HG02571 (cell line): Measurements from ENCODE around the gene KRT32.

Source experiments
- ATAC-seq: cut with Tn5 transposase; IDR thresholded peaks from one replicate; pipeline ENCODE4 v1.9.1; 2021; ENCODE audit warnings: mild to moderate bottlenecking, moderate library complexity; ENCODE audit not compliant: unreplicated experiment

The KRT32 gene

DNA sequence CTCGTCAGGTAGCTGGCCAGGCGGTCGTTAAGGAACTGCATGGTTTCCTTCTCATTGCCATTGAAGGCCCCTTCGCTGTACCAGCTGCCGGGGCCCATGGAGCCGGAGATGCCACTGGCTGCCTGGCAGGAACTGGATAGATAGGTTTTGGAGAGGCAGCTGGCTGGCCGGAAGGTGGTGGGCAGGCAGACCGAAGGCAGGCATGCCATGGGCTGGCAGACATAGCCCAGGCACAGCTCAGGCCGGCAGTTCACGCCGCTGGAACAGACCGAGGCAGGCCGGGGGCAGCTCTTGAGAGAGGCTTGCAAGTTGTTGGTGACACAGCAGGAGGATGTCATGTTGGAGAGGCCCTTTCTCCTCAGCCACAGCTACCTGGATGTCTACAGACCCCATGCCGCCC, at the start of gene KRT32:
KRT32 (minus strand) TSS at position 399 of the 400 bp plus-strand sequence; CDS start at position 338, 61 bp downstream.
- no peak for ATAC-seq

DNA sequence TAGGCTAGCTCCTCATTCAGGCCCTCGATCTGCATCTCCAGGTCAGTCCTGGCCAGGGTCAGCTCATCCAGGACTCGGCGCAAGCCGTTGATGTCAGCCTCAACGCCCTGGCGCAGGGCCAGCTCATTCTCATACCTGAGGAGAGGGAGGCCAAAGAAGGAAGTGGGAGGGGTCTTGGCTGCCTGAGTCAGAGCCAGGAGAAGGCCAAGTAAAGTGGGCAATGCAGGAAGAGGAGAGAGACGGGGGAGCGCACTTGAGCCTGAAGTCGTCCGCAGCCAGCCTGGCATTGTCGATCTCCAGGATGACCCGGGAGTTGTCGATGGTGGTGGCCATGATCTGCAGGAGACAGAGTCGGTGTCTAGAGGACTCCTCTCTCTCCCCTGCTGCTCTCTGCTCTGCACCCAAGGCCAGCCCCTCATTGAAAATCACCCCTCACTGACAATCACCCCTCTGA, 49.7 kb upstream of the KRT32 start:
- ATAC-seq: no peak

- ATAC-seq: no peak
Measured at GRCh38 chr17:41516147-41516829, 49.1 kb upstream of the KRT32 start.

DNA sequence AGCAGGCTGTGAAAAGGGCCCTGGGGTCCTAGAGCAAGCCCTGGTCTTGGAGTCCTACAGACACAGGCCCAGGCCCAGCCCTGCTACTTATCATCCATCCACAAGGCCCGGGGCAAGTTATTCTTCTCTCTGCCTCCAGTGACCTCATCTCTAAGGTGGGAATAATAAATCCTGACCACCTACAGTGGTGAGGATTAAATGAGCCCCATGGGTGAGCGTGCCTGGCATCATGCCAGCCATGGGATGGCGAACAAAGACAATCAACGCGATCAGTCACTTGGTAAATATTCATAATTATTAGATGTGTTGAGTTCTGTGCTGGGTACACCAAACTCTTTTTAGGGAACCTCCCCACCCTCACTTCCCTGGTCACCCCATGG, 46.0 kb upstream of the KRT32 start:
- no peak for ATAC-seq

DNA sequence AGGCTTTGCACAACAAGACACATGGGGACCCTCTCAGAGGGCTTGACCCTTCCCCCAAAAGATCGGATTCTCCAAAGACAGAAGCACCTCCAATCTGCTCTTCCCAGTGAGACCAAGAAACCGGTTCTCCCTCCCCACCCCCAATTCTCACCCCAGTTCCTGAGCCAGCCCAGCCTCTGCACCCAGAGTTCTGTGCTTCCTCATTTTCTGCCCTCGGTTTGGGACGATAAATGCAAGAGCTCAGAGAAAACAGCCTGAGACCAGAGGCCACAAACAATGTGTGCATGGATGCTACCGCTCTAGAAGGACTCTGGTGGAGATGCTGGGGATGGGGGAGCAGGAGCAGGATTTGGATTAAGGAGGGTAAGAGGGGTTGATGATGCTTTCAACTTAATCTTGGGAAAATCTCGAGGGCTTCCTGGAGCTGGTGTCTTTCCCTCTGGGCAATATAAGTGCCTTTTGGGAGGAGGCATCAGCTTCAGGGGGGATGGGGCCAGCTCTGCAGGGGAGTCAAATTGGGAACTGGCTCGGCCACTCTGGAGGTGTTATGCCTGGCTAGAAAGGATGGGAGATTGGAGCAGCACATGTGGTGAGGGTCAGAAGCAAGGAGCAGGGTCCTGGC, 45.5 kb upstream of the KRT32 start:
- ATAC-seq: no peak

- ATAC-seq: no peak
Measured at GRCh38 chr17:41511716-41512115, 44.5 kb upstream of the KRT32 start.

DNA sequence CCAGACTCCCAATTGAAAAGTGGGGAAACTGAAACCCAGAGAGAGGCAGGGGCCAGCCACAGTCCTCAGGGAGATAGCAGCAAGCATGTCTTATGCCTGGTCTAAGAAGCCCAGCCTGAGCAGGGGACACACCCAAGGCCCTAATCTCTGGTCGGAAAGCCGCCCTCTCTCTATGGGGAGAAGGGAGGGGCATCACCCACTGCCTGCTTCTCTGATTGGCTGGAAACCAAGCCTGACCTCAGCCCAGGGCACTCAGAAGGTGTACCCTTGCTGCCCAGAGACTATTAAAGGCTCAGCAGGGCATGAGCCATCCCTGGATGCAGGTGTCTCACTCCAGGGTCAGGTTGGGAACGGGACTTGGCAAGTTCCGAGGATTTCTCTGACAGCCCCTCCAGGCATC, 43.9 kb upstream of the KRT32 start:
- ATAC-seq: no peak

DNA sequence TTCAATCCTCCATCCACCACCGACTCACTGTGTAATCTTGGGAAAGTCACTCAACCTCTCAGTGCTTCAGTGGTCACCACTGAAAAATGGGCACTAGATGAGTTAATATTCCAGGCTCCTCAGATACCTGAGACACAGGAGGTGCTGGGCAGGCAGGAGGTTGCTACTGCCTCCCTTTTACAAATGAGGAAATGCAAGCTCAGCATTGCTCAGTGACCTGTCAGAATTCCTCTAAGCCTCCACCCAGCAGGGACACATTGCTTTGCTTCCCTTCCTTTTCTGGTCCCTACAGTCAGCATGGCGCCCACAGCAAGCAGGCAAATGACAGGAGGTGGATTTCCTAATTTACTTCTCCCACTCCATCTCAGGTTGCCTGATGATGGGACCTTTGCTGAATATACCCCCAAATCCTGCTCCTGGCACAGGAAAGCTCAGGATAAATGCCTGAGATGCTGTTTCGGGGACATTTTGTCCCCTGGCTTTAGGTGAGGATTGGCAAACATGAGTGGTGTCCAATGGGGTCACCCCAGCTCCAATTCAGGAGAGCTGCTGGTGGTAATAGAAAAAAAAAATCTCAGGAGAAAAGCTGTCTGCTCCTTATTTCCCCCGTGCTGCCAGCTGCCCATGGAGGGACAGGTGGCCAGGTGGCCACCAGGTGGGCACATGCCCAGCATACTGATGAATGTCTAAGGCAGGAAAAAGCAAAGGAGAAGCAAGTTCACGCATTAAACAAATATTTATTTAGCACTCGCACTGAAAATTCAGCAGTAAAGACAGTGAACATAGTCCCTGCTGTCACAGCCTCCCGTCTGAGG, 43.3 kb upstream of the KRT32 start:
- no peak for ATAC-seq

DNA sequence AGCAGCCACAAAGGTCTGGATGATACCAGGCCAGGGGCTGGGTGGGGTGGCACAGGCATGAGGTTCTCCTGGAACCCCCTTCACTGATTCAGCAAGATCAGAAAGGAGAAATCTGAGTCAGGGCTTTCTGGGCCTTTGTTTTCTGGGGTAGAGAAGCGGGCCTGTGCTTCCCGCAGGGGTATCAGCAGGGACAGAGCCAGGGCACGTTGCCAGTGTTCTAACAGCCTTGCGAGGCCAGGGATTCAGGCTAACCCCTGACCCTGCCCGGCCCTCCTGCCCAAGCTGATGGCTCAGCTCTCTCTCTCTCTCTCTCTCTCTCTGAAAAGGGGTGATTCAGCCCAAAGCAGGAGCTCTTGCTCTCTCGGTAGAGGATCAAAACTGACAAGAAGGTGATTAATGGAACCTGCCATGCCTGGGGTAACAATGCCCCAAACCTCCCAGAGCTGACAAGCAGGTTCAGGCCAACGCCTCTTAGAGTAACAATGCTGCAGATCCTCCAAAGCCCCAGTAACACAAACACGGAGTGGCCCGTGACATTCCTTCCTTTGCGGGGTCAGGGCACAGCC, 40.2 kb upstream of the KRT32 start:
- no peak for ATAC-seq

- ATAC-seq: no peak
Measured at GRCh38 chr17:41505809-41506767, 38.9 kb upstream of the KRT32 start.

GRCh38 chr17:41505007-41505808, 38.0 kb upstream of the KRT32 start, which contains the start of gene KRT13:
Gene KRT13 (minus strand): TSS chr17:41505612. CDS start chr17:41505550, 62 bp downstream.
- ATAC-seq: no peak

DNA sequence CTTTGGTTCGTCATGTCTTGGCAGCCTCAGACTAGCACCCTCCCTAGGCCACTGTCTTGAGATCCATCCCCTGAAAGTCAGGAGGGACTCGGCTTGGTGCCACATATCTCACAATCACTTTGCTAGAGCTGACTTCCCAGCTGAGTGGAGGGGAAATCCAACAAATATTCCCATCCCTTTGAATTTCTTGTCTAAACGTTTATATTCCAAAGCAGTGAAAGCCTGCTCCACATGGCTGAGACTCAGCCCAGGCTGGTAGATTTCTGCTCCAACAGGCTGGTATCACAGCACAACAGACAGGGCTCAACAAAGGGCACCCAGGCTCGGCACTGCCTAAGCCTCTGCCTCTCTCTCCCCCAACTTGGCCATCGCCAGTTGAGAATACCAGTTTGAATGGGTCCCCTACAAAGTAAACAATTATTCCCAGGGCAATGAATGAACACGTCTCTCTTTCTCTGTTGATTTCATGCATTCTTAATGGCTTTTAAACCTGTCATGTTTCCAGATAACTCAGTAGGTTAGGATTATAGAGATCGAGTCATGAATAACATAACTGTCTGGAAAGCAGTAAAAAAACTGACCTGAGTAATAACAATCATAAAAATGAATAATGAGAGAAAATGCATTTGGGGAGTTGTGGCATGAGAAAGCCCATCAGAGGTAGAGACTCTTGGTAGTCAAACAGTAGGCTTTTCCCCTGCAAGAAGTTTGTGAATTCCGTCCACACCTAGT, 37.2 kb upstream of the KRT32 start:
- no peak for ATAC-seq

DNA sequence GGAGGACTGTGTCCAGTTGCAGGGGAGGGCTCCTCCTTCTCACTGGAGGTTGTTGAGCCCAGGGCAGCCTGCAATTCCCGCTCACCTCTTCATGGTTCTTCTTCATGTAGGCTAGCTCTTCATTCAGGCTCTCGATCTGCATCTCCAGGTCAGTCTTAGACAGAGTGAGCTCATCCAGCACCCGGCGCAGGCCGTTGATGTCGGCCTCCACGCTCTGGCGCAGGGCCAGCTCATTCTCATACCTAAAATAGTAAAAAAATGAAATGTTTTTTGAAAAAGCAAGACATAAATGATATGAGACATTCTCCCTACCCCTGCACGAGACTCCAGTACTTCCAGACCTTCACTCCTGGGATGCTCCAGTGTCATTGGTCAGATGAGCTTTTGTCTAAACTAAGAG, 36.0 kb upstream of the KRT32 start:
- ATAC-seq: no peak

DNA sequence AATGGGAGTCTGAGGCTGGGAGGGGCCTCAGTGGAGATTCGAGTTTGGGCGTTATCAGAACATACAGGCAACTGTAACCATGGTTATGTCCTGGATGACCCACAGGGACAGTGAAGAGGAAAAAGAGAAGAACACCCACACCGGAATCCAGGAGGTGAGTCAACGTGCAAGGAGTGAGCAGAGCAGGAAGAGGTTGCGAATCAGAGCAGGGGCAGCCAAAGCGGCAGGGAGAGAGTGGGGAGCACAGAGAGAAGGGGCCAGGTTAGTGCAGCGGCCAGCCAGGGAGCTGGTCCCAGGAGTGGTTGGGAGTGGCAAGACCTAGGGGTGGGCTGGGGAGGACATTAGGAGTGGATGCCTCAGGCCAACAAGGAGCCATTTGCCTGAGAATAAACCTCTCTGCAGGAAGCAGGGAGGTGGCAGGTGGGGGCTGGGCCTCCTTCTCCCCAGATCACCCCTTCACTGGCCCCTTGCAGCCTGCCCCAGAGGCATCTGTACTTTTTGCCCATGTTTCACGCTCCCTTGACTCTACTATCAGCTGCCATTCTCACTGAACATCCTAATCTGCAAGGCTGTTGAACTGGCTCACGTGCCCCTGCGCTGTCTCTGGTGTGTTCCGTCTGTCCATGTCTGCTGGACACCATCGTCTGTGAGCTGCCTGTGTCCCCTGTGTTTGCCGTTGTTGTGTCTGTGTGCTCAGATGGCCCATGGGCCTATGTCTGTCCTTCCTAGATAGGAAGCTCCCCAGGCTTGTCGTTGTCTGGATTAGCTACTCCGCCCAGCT, 33.1 kb upstream of the KRT32 start:
- no peak for ATAC-seq

DNA sequence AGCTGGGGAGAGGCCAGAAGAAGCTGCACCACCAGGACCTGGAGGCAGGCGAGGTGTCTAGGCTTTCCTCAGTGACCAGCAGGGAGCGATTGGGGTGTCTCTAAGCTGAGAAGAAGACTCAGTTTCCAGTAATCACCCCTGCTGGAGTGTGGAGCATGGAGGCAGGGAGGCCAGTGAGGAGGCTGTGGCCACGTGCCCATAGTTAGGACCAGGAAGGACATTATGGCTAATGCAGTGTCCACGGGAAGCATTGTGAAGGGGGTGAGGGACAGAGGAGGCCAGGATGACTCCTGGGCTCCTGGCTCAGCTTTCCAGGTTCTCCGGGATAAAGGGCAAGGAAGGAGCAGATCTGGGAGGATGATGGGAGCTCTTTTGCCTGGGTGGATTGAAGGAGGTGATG, 32.5 kb upstream of the KRT32 start:
- ATAC-seq: no peak

GRCh38 chr17:41498276-41498675, 31.1 kb upstream of the KRT32 start:
- no peak for ATAC-seq

DNA sequence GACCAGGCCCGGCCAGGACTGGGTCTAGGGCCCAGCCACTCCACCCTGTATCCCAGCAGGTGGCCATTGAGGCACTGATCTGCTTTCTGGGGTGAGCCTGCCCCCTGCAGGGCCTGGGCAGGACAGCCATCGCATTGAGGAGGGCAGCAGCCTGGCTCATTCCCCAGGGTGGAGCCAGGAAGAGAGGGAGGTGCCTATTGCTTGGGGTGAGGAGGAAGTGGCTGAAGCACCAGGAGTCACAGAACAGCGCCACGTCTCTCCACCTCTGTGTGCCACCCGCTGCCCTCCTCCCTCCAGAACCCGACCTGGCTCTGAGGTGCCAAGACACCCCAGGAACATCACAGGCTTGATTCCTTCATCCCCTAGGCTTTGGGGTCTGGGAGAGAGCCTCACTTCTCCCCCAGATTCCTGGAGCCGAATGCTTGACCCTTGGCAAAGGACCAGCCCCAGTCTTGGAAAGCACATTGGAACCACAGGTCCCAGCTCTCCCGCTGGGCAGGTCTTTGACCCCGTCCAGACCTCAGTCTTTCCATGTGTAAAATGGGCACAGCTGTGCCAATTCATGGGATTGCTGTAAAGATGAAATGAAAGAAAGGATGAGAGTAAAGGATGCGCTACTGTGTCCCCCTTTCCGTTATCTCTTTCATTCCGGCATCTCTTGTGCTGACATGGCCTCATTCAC, 29.8 kb upstream of the KRT32 start:
- ATAC-seq: no peak
